Measurements from ENCODE around the gene DACT2. TPM values are rescaled to one million over a fixed set of nuclear protein-coding genes. Genes with fewer than 3 reads are reported as not detected.

Gene DACT2
- total and polyA plus RNA-seq, 9 of the 15 experiments (the other 6 are each of a cell fraction or from before 2014, with no cell fraction given), result not detected

DNA sequence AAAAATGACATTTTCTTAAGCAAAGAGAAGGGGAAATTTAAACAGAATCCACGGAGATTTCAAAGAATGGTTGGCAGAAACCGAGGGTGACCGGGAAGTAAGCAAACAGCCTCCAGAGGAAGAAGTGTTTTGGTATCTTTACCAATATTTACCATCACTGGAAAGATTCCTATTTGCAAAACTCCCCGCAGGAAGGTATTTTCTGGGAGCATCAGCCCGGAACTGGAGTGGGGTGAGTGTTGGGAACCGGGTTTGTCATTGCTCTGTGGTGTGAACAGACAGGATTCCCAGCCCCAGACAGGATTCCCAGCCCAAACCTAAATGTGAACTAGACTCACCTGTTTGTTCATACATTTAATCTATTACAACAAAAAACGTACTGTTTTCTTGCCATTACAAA is 19.2 kb upstream of the DACT2 start (continued):
- TF ChIP-seq STAT5A (IDR thresholded peaks at IDR 0.05; ENCODE audit: borderline replicate concordance, low read length), result no peak
- no peak for TF ChIP-seq RNF2 (IDR thresholded peaks at IDR 0.05)

DNA sequence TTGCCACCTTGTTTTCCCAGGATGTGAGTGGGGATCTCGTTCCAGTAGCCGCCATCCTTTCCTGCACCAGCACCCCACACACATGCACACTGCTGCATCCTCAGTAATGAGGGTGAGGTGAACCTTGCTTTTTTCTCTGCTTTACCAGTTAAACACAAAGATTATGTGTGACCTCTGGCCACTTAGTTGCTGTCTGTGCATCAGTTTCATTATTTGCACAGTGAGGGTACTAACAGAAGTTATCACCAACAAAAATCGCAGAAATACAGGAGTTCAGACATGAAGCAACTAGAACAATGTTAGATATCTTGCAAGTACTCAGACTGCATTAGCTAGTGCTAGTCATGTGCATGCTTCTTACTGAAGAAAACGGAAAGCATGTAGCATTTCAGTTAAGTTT is 17.4 kb upstream of the DACT2 start:
- Histone ChIP-seq H4K20me1 (replicated peaks; ENCODE audit: control insufficient read depth, insufficient read depth, low read length) (no peaks in the 10 kb centered on the region), H3K36me3 (ENCODE audit: control insufficient read depth, insufficient read depth, low read length) (no peaks in the 10 kb centered on the region), H3K4me1 (replicated peaks in 1 of 2; ENCODE audit: control insufficient read depth in 2 of 2, insufficient read depth in 2 of 2, low read length in 2 of 2) (no peaks in the 10 kb centered on the region), H3K27me3 (ENCODE audit: control insufficient read depth in 2 of 2, insufficient read depth in 2 of 2, low read length in 2 of 2) (peaks cover 7 to 35% of the 10 kb centered on the region in 2 experiments; a peak in 3 of 5 replicates), H3K9ac (ENCODE audit: insufficient read depth in 1 of 2, low read depth in 2 of 2, low read length in 2 of 2) (no peak overlapping the region), H2AFZ (ENCODE audit: low read depth, low read length) (no peak overlapping the region), H3K4me2 (ENCODE audit: insufficient read depth, low read length) (no peak overlapping the region), H3K9me1 (ENCODE audit: control insufficient read depth, insufficient read depth, low read length) (no peaks in the 10 kb centered on the region), H3K4me3 (no peak overlapping the region), H3K27ac (ENCODE audit: extremely low read depth, low read depth, low read length) (no peak overlapping the region), H3K9me3 (replicated peaks; ENCODE audit: control insufficient read depth, insufficient read depth, low read depth, low read length) (no peaks in the 10 kb centered on the region), H3K79me2 (ENCODE audit: control insufficient read depth, insufficient read depth, low read length) (no peaks in the 10 kb centered on the region)
- no TSS peak for BruUV-seq (replicated peaks)
- TF ChIP-seq SAFB (IDR thresholded peaks at IDR 0.05; ENCODE audit: borderline replicate concordance, low read depth, low read length) (no peak), ZNF124 (CRISPR knock-in tag; IDR thresholded peaks at IDR 0.05) (no peak), MCM5 (IDR thresholded peaks at IDR 0.05; ENCODE audit: low read depth) (no peak), ZNF431 (CRISPR knock-in tag; IDR thresholded peaks at IDR 0.05) (no peak), POLR2A (conservative IDR thresholded peaks at IDR 0.05) (no peak), ZNF174 (CRISPR knock-in tag; IDR thresholded peaks at IDR 0.05) (no peak), KLF16 (IDR thresholded peaks at IDR 0.05) (no peak), ADNP (tag; IDR thresholded peaks at IDR 0.05) (no peak)
- TF ChIP-seq, protein P1, sequence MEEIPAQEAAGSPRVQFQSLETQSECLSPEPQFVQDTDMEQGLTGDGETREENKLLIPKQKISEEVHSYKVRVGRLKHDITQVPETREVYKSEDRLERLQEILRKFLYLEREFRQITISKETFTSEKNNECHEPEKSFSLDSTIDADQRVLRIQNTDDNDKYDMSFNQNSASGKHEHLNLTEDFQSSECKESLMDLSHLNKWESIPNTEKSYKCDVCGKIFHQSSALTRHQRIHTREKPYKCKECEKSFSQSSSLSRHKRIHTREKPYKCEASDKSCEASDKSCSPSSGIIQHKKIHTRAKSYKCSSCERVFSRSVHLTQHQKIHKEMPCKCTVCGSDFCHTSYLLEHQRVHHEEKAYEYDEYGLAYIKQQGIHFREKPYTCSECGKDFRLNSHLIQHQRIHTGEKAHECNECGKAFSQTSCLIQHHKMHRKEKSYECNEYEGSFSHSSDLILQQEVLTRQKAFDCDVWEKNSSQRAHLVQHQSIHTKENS (CRISPR knock-in tag; IDR thresholded peaks at IDR 0.05), result no peak
- FAIRE-seq (no peak), DNase-seq (ENCODE audit: extremely low read depth in 1 of 4, low spot score in 3 of 4) (no peak), ATAC-seq (no peak)
- intact Hi-C loops (cut with micrococcal nuclease), result no loop called here
- in situ Hi-C loops (cut with MboI), result no loop called here
- WGBS (ENCODE audit: insufficient coverage, low coverage, missing lambda C conversion rate), result 0% methylated on average over 4 of the region's 4 CpGs
- ChIA-PET CTCF (ENCODE audit: low intra/inter-chr PET ratio) (no interaction called here), POLR2A (no interaction called here)
